Neural cell (in vitro differentiated cells): ENCODE measurements around the gene KRT7. TPM values are rescaled to one million over a fixed set of nuclear protein-coding genes. Genes with fewer than 3 reads are reported as not detected.

Source experiments
- H2AFZ ChIP-seq: fragments of 200-600, 300-800 bp; sonication (generic), shearing (Covaris generic); 2 replicates; pipeline ENCODE4 v1.6.0; 2014; ENCODE audit warnings: low read depth, mild to moderate bottlenecking, antibody characterized with exemption, low read length, moderate library complexity
- H3F3A ChIP-seq: fragments of 200-600 bp; shearing (Covaris generic); 2 replicates; pipeline ENCODE4 v1.6.1; 2016; ENCODE audit warnings: mild to moderate bottlenecking, moderate library complexity, mixed read lengths, antibody characterized with exemption, low read length; ENCODE audit not compliant: insufficient read depth, poor library complexity, severe bottlenecking
- H3K27ac ChIP-seq: fragments of 200-600, 300-800 bp; sonication (generic), shearing (Covaris generic); 2 replicates; pipeline ENCODE4 v1.5.1; 2014; ENCODE audit warnings: mild to moderate bottlenecking, low read length, moderate library complexity
- H3K27me3 ChIP-seq: fragments of 300-800, 200-600 bp; sonication (generic), shearing (Covaris generic); 2 replicates; pipeline ENCODE4 v1.6.0; 2014; ENCODE audit warnings: mild to moderate bottlenecking, low read depth, low read length, moderate library complexity; ENCODE audit not compliant: insufficient read depth
- H3K36me3 ChIP-seq: fragments of 300-800, 200-600 bp; sonication (generic), shearing (Covaris generic); 2 replicates; pipeline ENCODE4 v1.5.1; 2014; ENCODE audit warnings: mild to moderate bottlenecking, antibody characterized with exemption, low read length, moderate library complexity; ENCODE audit not compliant: insufficient read depth
- H3K4me2 ChIP-seq: fragments of 300-800, 200-600 bp; sonication (generic), shearing (Covaris generic); 2 replicates; pipeline ENCODE4 v1.6.0; 2014; ENCODE audit warnings: mild to moderate bottlenecking, low read length
- H3K4me3 ChIP-seq: fragments of 300-800, 200-600 bp; sonication (generic), shearing (Covaris generic); 2 replicates; pipeline ENCODE4 v1.5.1; 2014; ENCODE audit warnings: mild to moderate bottlenecking, low read length, moderate library complexity
- H3K79me2 ChIP-seq: fragments of 200-600 bp; shearing (Covaris generic); replicated peaks from 2 replicates; pipeline ENCODE4 v1.6.0; 2014; ENCODE audit warnings: mild to moderate bottlenecking, low read length, moderate library complexity; ENCODE audit not compliant: insufficient read depth
- H3K9ac ChIP-seq: fragments of 300-800, 200-600 bp; sonication (generic), shearing (Covaris generic); 2 replicates; pipeline ENCODE4 v1.6.1; 2016; ENCODE audit warnings: mild to moderate bottlenecking, low read length, mixed read lengths
- H3K9me2 ChIP-seq: fragments of 200-600 bp; shearing (Covaris generic); 2 replicates; pipeline ENCODE4 v1.6.1; 2016; ENCODE audit warnings: mild to moderate bottlenecking, low read length, mixed read lengths; ENCODE audit not compliant: insufficient read depth
- H3K9me3 ChIP-seq: fragments of 200-600, 300-800 bp; sonication (generic), shearing (Covaris generic); 2 replicates; pipeline ENCODE4 v1.6.1; 2016; ENCODE audit warnings: mild to moderate bottlenecking, mixed run types, low read length, moderate library complexity, mixed read lengths
- H4K20me1 ChIP-seq: fragments of 200-600 bp; shearing (Covaris generic); 2 replicates; pipeline ENCODE4 v1.6.1; 2016; ENCODE audit warnings: mild to moderate bottlenecking, mixed run types; ENCODE audit not compliant: insufficient read depth
- CTCF ChIP-seq: fragments of 450-650 bp; IDR thresholded peaks from 2 replicates; pipeline ENCODE4 v1.5.1; 2014; ENCODE audit warnings: antibody characterized with exemption, mild to moderate bottlenecking, moderate library complexity; ENCODE audit not compliant: poor library complexity, severe bottlenecking
- EP300 ChIP-seq: fragments of 450-650 bp; conservative IDR thresholded peaks from 2 replicates; pipeline ENCODE4 v1.6.1; 2014; ENCODE audit warnings: antibody characterized with exemption, mild to moderate bottlenecking, moderate library complexity; ENCODE audit not compliant: poor library complexity, severe bottlenecking
- EZH2 ChIP-seq: fragments of 200-600, 300-800 bp; shearing (Covaris generic), sonication (generic); IDR thresholded peaks from 2 replicates; pipeline ENCODE4 v1.6.1; 2014; ENCODE audit warnings: antibody characterized with exemption, low read length, borderline replicate concordance, mild to moderate bottlenecking; ENCODE audit not compliant: insufficient read depth, poor library complexity, severe bottlenecking
- MXI1 ChIP-seq: fragments of 450-650 bp; conservative IDR thresholded peaks from 2 replicates; pipeline ENCODE4 v1.6.1; 2014; ENCODE audit warnings: antibody characterized with exemption, mild to moderate bottlenecking; ENCODE audit not compliant: poor library complexity, severe bottlenecking
- POLR2AphosphoS5 ChIP-seq: IDR thresholded peaks from 2 replicates; pipeline ENCODE4 v1.6.1; 2012
- RAD21 ChIP-seq: fragments of 450-650 bp; conservative IDR thresholded peaks from 2 replicates; pipeline ENCODE4 v1.6.1; 2014; ENCODE audit warnings: antibody characterized with exemption, mild to moderate bottlenecking, moderate library complexity
- REST ChIP-seq: IDR thresholded peaks from 2 replicates; pipeline ENCODE4 v1.6.1; 2012; ENCODE audit warnings: borderline replicate concordance
- SMC3 ChIP-seq: fragments of 450-650 bp; conservative IDR thresholded peaks from 2 replicates; pipeline ENCODE4 v1.6.1; 2014; ENCODE audit warnings: antibody characterized with exemption, mild to moderate bottlenecking, moderate library complexity; ENCODE audit not compliant: poor library complexity
- TAF1 ChIP-seq: IDR thresholded peaks from 2 replicates; pipeline ENCODE4 v1.6.1; 2012; ENCODE audit warnings: low read depth
- polyA plus RNA-seq: library from polyadenylated mRNA; depleted of rRNA; stranded (reverse); fragments of >200 nt; gene quantifications from 2 replicates; pipeline ENCODE4 v1.2.3, GENCODE V29; 2014

KRT7 gene
- polyA plus RNA-seq, 1 donor from 2014 or later, result not detected

- no peaks in the 10 kb centered on the region for H3K36me3 ChIP-seq
- H3K9me2 ChIP-seq, result no peaks in the 10 kb centered on the region
- no peak overlapping the region for H2AFZ ChIP-seq
- H3F3A ChIP-seq, result no peaks in the 10 kb centered on the region
- no peak overlapping the region for H3K9ac ChIP-seq
- no peak for TF ChIP-seq POLR2AphosphoS5
- no peak for TF ChIP-seq MXI1
- TF ChIP-seq CTCF, result no peak
- TF ChIP-seq REST, result no peak
- TF ChIP-seq TAF1, result no peak
- TF ChIP-seq EP300, result no peak
- no peak for TF ChIP-seq SMC3
- no peak for TF ChIP-seq RAD21
- TF ChIP-seq EZH2, result no peak
- no peaks in the 10 kb centered on the region for H4K20me1 ChIP-seq
- no peak overlapping the region for H3K27ac ChIP-seq
- no peak overlapping the region for H3K4me2 ChIP-seq
- no peaks in the 10 kb centered on the region for H3K9me3 ChIP-seq
- H3K27me3 ChIP-seq, result peaks cover 39% of the 10 kb centered on the region
- H3K79me2 ChIP-seq, result no peaks in the 10 kb centered on the region
- no peak overlapping the region for H3K4me3 ChIP-seq
Measured at GRCh38 chr12:52230364-52231281, 2.4 kb upstream of the KRT7 start.

- Histone ChIP-seq H2AFZ (no peak overlapping the region), H3K4me2 (no peak overlapping the region), H3K9ac (no peak overlapping the region)
Measured at GRCh38 chr12:52231305-52232202, 1.5 kb upstream of the KRT7 start.

More at GRCh38 chr12:52231305-52232202, 1.5 kb upstream of the KRT7 start:
- H3K79me2 ChIP-seq, result no peaks in the 10 kb centered on the region
- peaks cover 40% of the 10 kb centered on the region for H3K27me3 ChIP-seq
- no peak overlapping the region for H3K4me3 ChIP-seq
- no peaks in the 10 kb centered on the region for H3K36me3 ChIP-seq
- no peak overlapping the region for H3K27ac ChIP-seq
- no peaks in the 10 kb centered on the region for H3K9me2 ChIP-seq
- TF ChIP-seq RAD21 (no peak), EP300 (no peak), POLR2AphosphoS5 (no peak), TAF1 (no peak), CTCF (no peak), SMC3 (no peak), EZH2 (no peak), REST (no peak), MXI1 (no peak)
- H3F3A ChIP-seq, result no peaks in the 10 kb centered on the region
- no peaks in the 10 kb centered on the region for H3K9me3 ChIP-seq
- no peaks in the 10 kb centered on the region for H4K20me1 ChIP-seq
